Fibroblast of lung (primary cell): ENCODE data around the gene SDHB. TPM values are rescaled to one million over a fixed set of nuclear protein-coding genes. Genes with fewer than 3 reads are reported as not detected.
A peak's percentile ranks its signal among the peaks of the same experiment; 100 is the strongest.

Experiments used
- DNase-seq, 2 donors: peaks; one replicate each; pipeline versions ENCODE4 v3.0.0 to v3.0.0-alpha.2; 2010; ENCODE audit warnings: low read depth in 2 of 2
- H2AFZ ChIP-seq: 2 replicates; pipeline ENCODE4 v1.5.1; 2012; ENCODE audit warnings: low read length, control low read depth, inconsistent platforms
- H3K27ac ChIP-seq: 2 replicates; pipeline ENCODE4 v1.5.1; 2011; ENCODE audit warnings: low read length, control low read depth; ENCODE audit not compliant: insufficient read depth
- H3K27me3 ChIP-seq: 2 replicates; pipeline ENCODE4 v1.5.1; 2011; ENCODE audit warnings: mild to moderate bottlenecking, low read length; ENCODE audit not compliant: control insufficient read depth, insufficient read depth
- H3K36me3 ChIP-seq: 2 replicates; pipeline ENCODE4 v1.5.1; 2011; ENCODE audit warnings: low read length; ENCODE audit not compliant: control insufficient read depth, insufficient read depth
- H3K4me1 ChIP-seq: 2 replicates; pipeline ENCODE4 v1.5.1; 2011; ENCODE audit warnings: low read length; ENCODE audit not compliant: control insufficient read depth, insufficient read depth; ENCODE audit errors: extremely low read depth
- H3K4me2 ChIP-seq: 2 replicates; pipeline ENCODE4 v1.5.1; 2011; ENCODE audit warnings: low read length, control low read depth; ENCODE audit not compliant: insufficient read depth; ENCODE audit errors: extremely low read depth
- H3K4me3 ChIP-seq, 4 experiments: fragments of 200-600 bp in 1 of 4; sonication (generic) in 1 of 4; replicated peaks in 1 of 4; 2 replicates each; pipeline ENCODE4 v1.5.1; 2011 to 2016; ENCODE audit warnings: low read length in 4 of 4, low read depth in 3 of 4, mild to moderate bottlenecking in 3 of 4, control low read depth in 2 of 4, inconsistent platforms in 1 of 4, mixed read lengths in 1 of 4; ENCODE audit not compliant: insufficient read depth in 1 of 4; ENCODE audit errors: control extremely low read depth in 1 of 4
- H3K79me2 ChIP-seq: 2 replicates; pipeline ENCODE4 v1.5.1; 2012; ENCODE audit warnings: mild to moderate bottlenecking, low read length, inconsistent platforms; ENCODE audit not compliant: control insufficient read depth, insufficient read depth
- H3K9ac ChIP-seq: 2 replicates; pipeline ENCODE4 v1.5.1; 2011; ENCODE audit warnings: mild to moderate bottlenecking, low read length, control low read depth; ENCODE audit not compliant: insufficient read depth
- H3K9me3 ChIP-seq: 2 replicates; pipeline ENCODE4 v1.5.1; 2012; ENCODE audit warnings: low read depth, low read length; ENCODE audit not compliant: control insufficient read depth, insufficient read depth
- H4K20me1 ChIP-seq: 2 replicates; pipeline ENCODE4 v1.5.1; 2011; ENCODE audit warnings: low read length; ENCODE audit not compliant: control insufficient read depth, insufficient read depth; ENCODE audit errors: extremely low read depth
- EZH2 ChIP-seq: IDR thresholded peaks from 2 replicates; pipeline ENCODE4 v1.5.1; 2012; ENCODE audit warnings: low read length, control low read depth, mild to moderate bottlenecking; ENCODE audit errors: missing control alignments
- polyA plus RNA-seq, 2 donors: library from polyadenylated mRNA; depleted of rRNA in 1 of 2; stranded (reverse) in 1 of 2; unstranded in 1 of 2; fragments of >200 nt; gene quantifications; 2 replicates each; pipeline ENCODE4 v1.2.1, GENCODE V29; 2011 to 2012; ENCODE audit warnings: missing spikeins in 1 of 2
- total RNA-seq: library from RNA; depleted of rRNA; stranded (reverse); fragments of >200 nt; gene quantifications from 2 replicates; pipeline ENCODE4 v1.2.1, GENCODE V29; 2014
- TF ChIP-seq, protein P1 (sequence below), 2 donors: IDR thresholded peaks in 1 of 2; conservative IDR thresholded peaks in 1 of 2; 1 replicate in 1 of 2; 2 replicates in 1 of 2; pipeline ENCODE4 v1.5.1; 2011 to 2012; ENCODE audit warnings: low read length in 2 of 2, control low read depth in 1 of 2, inconsistent platforms in 1 of 2, low read depth in 1 of 2, mild to moderate bottlenecking in 1 of 2

The SDHB gene
- total and polyA plus RNA-seq, 2 donors (not counting 1 experiment from before 2014, with no cell fraction given), result 136 to 170 TPM

GRCh38 chr1:17061892-17062291 lies 8.1 kb upstream of the SDHB start:
- peak in 1 of 2 donors; percentile 33 for DNase-seq
- no peak overlapping the region for H3K9ac ChIP-seq
- H3K79me2 ChIP-seq, result no peaks in the 10 kb centered on the region
- no peaks in the 10 kb centered on the region for H3K36me3 ChIP-seq
- H3K4me3 ChIP-seq, result no peak overlapping the region
- H3K4me1 ChIP-seq, result no peaks in the 10 kb centered on the region
- no peak for TF ChIP-seq EZH2
- TF ChIP-seq, protein P1, sequence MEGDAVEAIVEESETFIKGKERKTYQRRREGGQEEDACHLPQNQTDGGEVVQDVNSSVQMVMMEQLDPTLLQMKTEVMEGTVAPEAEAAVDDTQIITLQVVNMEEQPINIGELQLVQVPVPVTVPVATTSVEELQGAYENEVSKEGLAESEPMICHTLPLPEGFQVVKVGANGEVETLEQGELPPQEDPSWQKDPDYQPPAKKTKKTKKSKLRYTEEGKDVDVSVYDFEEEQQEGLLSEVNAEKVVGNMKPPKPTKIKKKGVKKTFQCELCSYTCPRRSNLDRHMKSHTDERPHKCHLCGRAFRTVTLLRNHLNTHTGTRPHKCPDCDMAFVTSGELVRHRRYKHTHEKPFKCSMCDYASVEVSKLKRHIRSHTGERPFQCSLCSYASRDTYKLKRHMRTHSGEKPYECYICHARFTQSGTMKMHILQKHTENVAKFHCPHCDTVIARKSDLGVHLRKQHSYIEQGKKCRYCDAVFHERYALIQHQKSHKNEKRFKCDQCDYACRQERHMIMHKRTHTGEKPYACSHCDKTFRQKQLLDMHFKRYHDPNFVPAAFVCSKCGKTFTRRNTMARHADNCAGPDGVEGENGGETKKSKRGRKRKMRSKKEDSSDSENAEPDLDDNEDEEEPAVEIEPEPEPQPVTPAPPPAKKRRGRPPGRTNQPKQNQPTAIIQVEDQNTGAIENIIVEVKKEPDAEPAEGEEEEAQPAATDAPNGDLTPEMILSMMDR (conservative IDR thresholded peaks at IDR 0.05 in 1 of 2, IDR thresholded peaks at IDR 0.05 in 1 of 2; ENCODE audit: low read depth in 1 of 2, low read length in 2 of 2), result no peak
- no peaks in the 10 kb centered on the region for H4K20me1 ChIP-seq
- H3K27ac ChIP-seq, result no peak overlapping the region
- no peak overlapping the region for H2AFZ ChIP-seq
- no peaks in the 10 kb centered on the region for H3K9me3 ChIP-seq
- no peak overlapping the region for H3K4me2 ChIP-seq
- peaks cover 2% of the 10 kb centered on the region for H3K27me3 ChIP-seq

DNA sequence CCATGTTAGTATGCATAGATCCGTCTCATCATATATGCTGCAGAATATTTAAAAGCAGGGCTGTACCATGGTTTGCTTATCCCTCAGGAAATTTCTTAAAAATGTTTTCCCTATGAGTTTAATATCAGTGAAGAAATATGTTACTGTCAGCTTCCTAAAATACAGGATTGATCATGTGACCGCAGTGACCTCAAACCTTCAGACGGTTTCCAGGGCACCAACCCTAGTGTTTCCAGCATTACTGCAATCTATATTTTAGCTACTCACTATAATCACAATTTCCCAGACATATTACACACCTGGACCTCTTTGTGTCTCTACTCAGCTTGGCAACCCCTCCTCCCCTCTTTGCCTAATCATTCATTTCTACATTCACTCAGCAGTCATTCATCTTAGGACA lies 7.7 kb upstream of the SDHB start:
- H3K4me2 ChIP-seq, result no peak overlapping the region
- peaks cover 2% of the 10 kb centered on the region for H3K27me3 ChIP-seq
- DNase-seq, result no peak
- TF ChIP-seq EZH2, result no peak
- TF ChIP-seq, protein P1 (conservative IDR thresholded peaks at IDR 0.05 in 1 of 2, IDR thresholded peaks at IDR 0.05 in 1 of 2; ENCODE audit: low read depth in 1 of 2, low read length in 2 of 2), result no peak
- no peak overlapping the region for H3K4me3 ChIP-seq
- H3K9ac ChIP-seq, result no peak overlapping the region
- H3K36me3 ChIP-seq, result no peaks in the 10 kb centered on the region
- no peaks in the 10 kb centered on the region for H3K9me3 ChIP-seq
- no peaks in the 10 kb centered on the region for H3K79me2 ChIP-seq
- H2AFZ ChIP-seq, result no peak overlapping the region
- H3K27ac ChIP-seq, result no peak overlapping the region
- no peaks in the 10 kb centered on the region for H4K20me1 ChIP-seq
- no peaks in the 10 kb centered on the region for H3K4me1 ChIP-seq

DNA sequence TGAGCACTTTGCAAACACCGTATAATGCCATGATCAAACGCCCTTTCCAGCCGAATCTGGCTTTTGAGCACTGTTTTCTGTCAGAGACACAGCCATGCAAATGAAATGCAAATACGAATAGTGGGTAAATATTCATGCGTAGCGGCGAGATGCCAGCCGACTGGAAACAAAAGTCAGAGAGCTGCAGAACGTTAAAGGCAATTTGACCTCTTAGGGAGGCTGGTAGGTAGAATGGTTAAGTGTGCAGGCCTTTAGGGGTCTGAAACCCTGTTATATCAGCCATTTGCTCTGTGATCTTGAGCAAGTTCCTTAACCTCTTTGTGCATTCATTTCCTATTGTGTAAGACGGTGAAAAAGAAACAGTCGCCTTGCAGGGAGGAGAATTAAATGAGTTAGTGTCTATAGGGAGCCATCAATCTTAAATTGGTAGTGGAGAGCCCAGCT lies 6.5 kb upstream of the SDHB start:
- Histone ChIP-seq H3K27ac (no peak overlapping the region), H2AFZ (no peak overlapping the region), H3K4me3 (no peak overlapping the region), H3K4me2 (no peak overlapping the region), H3K4me1 (no peaks in the 10 kb centered on the region), H3K9me3 (no peaks in the 10 kb centered on the region), H3K9ac (no peak overlapping the region), H3K27me3 (peaks cover 2% of the 10 kb centered on the region), H3K36me3 (no peaks in the 10 kb centered on the region), H4K20me1 (no peaks in the 10 kb centered on the region), H3K79me2 (no peaks in the 10 kb centered on the region)
- DNase-seq, result no peak
- TF ChIP-seq, protein P1 (conservative IDR thresholded peaks at IDR 0.05 in 1 of 2, IDR thresholded peaks at IDR 0.05 in 1 of 2; ENCODE audit: low read depth in 1 of 2, low read length in 2 of 2), result no peak
- TF ChIP-seq EZH2, result no peak
